ENCODE data around the gene TMEM86B.

Gene TMEM86B

DNA sequence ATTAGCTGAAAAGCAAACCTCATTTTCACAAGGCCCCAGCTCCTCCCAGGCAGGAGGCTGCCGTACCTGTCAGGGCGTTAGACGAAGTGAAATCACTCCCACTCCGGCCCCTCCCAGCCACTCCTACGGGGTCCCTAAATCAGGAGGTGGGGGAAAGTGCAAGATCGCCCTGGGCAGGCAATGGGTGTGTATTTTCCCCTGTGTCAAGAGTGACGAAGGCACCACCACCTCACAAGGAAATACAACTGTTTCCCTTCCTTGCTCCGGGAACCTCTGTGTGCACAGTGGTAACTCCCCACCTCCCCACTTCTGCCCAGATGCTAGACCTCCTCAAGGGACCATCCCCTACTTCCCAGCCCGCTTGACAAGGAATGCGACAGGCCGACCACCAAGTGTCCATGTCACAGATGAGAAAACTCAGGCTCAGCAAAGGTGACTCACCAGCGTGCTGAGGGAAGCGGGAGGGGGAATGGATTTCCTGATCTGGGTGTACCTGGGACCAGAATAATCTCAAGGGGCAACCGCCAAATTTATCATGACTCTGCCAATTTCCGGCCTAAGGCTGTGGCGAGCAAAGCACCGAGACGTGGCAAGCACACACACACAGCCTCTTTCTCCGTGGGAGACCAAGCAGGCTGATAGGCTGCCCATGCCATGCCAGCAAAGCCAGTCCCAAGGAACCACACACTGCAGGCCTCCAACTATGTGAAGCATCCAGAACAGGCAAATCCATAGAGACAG, 22.9 kb upstream of the TMEM86B start:
- no peaks in the 10 kb centered on the region for H4K20me1 ChIP-seq (ENCODE audit: insufficient read depth, low read length)
- H3K36me3 ChIP-seq (ENCODE audit: insufficient read depth, low read length), result peaks cover 73% of the 10 kb centered on the region
- no peaks in the 10 kb centered on the region for H3K9me3 ChIP-seq (ENCODE audit: low read length)
- H3K9ac ChIP-seq (ENCODE audit: low read length), result peak overlapping the region; percentile 48
- peaks cover 83% of the 10 kb centered on the region for H3K79me2 ChIP-seq (ENCODE audit: insufficient read depth, low read length)
- H3F3A ChIP-seq (ENCODE audit: insufficient read depth, low read length), result peaks cover 7% of the 10 kb centered on the region; the same call in 1 of the 2 replicates
- peak overlapping the region; percentile 96 for H3K4me2 ChIP-seq (ENCODE audit: low read length)
- peak overlapping the region; percentile 94 for H3K4me3 ChIP-seq (ENCODE audit: low read depth, low read length, poor library complexity, severe bottlenecking)
- peak overlapping the region; percentile 100 for H3K27ac ChIP-seq (ENCODE audit: low read depth, low read length, poor library complexity, severe bottlenecking)
- H2AFZ ChIP-seq (ENCODE audit: low read length), result no peak overlapping the region
- peaks cover 66% of the 10 kb centered on the region for H3K4me1 ChIP-seq (ENCODE audit: insufficient read depth, low read length, severe bottlenecking)
- TF ChIP-seq, protein P1, sequence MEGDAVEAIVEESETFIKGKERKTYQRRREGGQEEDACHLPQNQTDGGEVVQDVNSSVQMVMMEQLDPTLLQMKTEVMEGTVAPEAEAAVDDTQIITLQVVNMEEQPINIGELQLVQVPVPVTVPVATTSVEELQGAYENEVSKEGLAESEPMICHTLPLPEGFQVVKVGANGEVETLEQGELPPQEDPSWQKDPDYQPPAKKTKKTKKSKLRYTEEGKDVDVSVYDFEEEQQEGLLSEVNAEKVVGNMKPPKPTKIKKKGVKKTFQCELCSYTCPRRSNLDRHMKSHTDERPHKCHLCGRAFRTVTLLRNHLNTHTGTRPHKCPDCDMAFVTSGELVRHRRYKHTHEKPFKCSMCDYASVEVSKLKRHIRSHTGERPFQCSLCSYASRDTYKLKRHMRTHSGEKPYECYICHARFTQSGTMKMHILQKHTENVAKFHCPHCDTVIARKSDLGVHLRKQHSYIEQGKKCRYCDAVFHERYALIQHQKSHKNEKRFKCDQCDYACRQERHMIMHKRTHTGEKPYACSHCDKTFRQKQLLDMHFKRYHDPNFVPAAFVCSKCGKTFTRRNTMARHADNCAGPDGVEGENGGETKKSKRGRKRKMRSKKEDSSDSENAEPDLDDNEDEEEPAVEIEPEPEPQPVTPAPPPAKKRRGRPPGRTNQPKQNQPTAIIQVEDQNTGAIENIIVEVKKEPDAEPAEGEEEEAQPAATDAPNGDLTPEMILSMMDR (IDR thresholded peaks at IDR 0.05; ENCODE audit: low read length), result no peak
- no peak for TF ChIP-seq EZH2 (IDR thresholded peaks at IDR 0.05; ENCODE audit: borderline replicate concordance, low read length)
- no peaks in the 10 kb centered on the region for H3K27me3 ChIP-seq (ENCODE audit: insufficient read depth, low read length)
- no peaks in the 10 kb centered on the region for H3K9me2 ChIP-seq (ENCODE audit: low read depth, low read length)

DNA sequence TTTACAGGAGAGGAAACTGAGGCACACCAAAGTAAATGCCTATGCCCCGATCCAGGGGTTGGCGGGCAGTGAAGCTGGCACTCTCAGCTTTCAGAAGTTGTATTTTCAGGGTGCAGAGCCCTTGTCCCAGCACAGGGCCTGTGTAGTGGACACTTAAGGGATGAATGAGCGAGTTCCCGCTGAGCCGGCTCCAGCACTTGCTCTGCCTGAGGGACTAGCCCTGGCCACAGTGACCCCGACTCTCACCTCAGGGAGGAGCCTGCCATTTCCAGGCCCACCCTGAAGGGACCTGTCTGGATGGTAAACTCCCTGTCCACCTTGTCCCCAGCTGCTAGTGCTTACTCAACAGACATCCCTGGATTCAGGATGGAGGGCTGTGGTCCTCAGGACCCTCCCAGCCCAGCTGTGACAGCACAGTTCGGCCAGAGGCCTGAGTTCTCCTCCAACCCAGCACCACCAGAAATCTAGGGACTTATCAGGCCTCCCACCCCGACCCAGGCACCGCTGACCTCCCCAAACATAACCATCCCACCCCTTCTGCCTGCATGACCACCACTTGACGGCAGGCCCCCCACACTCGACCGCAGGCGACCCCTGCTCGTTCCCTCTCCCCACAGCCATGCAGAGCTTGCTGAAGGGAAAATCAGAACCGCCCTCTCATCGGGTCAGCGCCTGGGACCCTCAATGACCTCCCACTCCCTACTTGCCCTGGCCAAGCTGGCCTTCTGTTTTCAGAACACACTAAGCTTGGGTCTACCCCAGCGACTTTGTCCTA, 21.9 kb upstream of the TMEM86B start:
- Histone ChIP-seq H3K36me3 (ENCODE audit: insufficient read depth, low read length) (peaks cover 75% of the 10 kb centered on the region), H3K9me2 (ENCODE audit: low read depth, low read length) (no peaks in the 10 kb centered on the region), H3K79me2 (ENCODE audit: insufficient read depth, low read length) (peaks cover 73% of the 10 kb centered on the region), H3K9me3 (ENCODE audit: low read length) (no peaks in the 10 kb centered on the region), H3K9ac (ENCODE audit: low read length) (no peak overlapping the region), H3K27ac (ENCODE audit: low read depth, low read length, poor library complexity, severe bottlenecking) (no peak overlapping the region), H4K20me1 (ENCODE audit: insufficient read depth, low read length) (no peaks in the 10 kb centered on the region), H3K4me3 (ENCODE audit: low read depth, low read length, poor library complexity, severe bottlenecking) (no peak overlapping the region), H3K27me3 (ENCODE audit: insufficient read depth, low read length) (no peaks in the 10 kb centered on the region), H2AFZ (ENCODE audit: low read length) (no peak overlapping the region), H3K4me1 (ENCODE audit: insufficient read depth, low read length, severe bottlenecking) (peaks cover 55% of the 10 kb centered on the region), H3K4me2 (ENCODE audit: low read length) (no peak overlapping the region; the same call in 1 of the 2 replicates), H3F3A (ENCODE audit: insufficient read depth, low read length) (peaks cover 7% of the 10 kb centered on the region; the same call in 1 of the 2 replicates)
- TF ChIP-seq, protein P1 (IDR thresholded peaks at IDR 0.05; ENCODE audit: low read length), result no peak
- TF ChIP-seq EZH2 (IDR thresholded peaks at IDR 0.05; ENCODE audit: borderline replicate concordance, low read length), result no peak

DNA sequence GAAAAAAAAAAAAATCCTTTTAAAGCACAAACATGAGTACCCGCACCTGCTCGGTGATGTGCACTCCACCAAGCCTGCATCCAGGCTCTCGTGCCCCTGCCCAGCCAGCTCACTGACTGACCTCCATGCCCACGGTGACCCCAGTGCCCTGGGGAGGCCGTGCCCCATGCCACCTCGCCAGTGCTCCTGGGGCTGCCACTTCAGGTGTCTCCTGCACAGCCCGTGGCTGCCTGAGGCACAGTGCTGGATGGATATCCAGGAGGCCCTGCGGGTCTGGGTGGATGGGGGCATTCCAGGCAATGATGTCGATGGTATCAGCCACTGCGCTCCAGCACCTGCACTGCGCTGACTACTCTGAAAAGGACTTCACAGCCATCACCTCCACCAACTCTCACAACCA, 21.3 kb upstream of the TMEM86B start:
- Histone ChIP-seq H3K4me3 (ENCODE audit: low read depth, low read length, poor library complexity, severe bottlenecking) (no peak overlapping the region), H4K20me1 (ENCODE audit: insufficient read depth, low read length) (no peaks in the 10 kb centered on the region), H3K27ac (ENCODE audit: low read depth, low read length, poor library complexity, severe bottlenecking) (no peak overlapping the region), H3K79me2 (ENCODE audit: insufficient read depth, low read length) (peaks cover 67% of the 10 kb centered on the region), H3F3A (ENCODE audit: insufficient read depth, low read length) (peaks cover 4% of the 10 kb centered on the region; the same call in 1 of the 2 replicates), H3K9me2 (ENCODE audit: low read depth, low read length) (no peaks in the 10 kb centered on the region), H3K4me2 (ENCODE audit: low read length) (no peak overlapping the region; the same call in 1 of the 2 replicates), H3K9ac (ENCODE audit: low read length) (no peak overlapping the region), H3K9me3 (ENCODE audit: low read length) (no peaks in the 10 kb centered on the region), H3K27me3 (ENCODE audit: insufficient read depth, low read length) (no peaks in the 10 kb centered on the region), H3K4me1 (ENCODE audit: insufficient read depth, low read length, severe bottlenecking) (peaks cover 49% of the 10 kb centered on the region), H3K36me3 (ENCODE audit: insufficient read depth, low read length) (peaks cover 81% of the 10 kb centered on the region), H2AFZ (ENCODE audit: low read length) (no peak overlapping the region)
- TF ChIP-seq, protein P1 (IDR thresholded peaks at IDR 0.05; ENCODE audit: low read length), result no peak
- no peak for TF ChIP-seq EZH2 (IDR thresholded peaks at IDR 0.05; ENCODE audit: borderline replicate concordance, low read length)
